Limb (tissue), 2 donors: ENCODE data around the gene ARHGAP10.
"Not testable (repeated sequence)": the region's sequence is repeated elsewhere in the genome, so short reads cannot be mapped to it uniquely, and the experiment has no call there.

Source experiments
- DNase-seq, 2 donors: peaks; one replicate each; pipeline ENCODE4 v3.0.0-alpha.2; 2016; ENCODE audit errors: extremely low spot score in 2 of 2

The ARHGAP10 gene

DNA sequence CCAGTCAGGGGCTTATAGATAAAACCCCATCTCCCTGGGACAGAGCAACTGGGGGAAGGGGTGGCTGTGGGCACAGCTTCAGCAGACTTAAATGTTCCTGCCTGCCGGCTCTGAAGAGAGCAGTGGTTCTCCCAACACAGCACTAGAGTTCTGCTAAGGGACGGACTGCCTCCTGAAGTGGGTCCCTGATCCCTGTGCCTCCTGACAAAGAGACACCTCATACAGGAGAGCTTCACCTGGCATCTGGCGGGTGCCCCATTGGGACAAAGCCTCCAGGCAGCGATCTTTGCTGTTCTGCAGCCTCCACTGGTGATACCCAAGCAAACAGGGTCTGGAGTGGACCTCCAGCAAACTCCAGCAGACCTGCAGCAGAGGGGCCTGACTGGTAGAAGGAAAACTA, 351.2 kb downstream of the ARHGAP10 start:
- not testable (repeated sequence) for DNase-seq

DNA sequence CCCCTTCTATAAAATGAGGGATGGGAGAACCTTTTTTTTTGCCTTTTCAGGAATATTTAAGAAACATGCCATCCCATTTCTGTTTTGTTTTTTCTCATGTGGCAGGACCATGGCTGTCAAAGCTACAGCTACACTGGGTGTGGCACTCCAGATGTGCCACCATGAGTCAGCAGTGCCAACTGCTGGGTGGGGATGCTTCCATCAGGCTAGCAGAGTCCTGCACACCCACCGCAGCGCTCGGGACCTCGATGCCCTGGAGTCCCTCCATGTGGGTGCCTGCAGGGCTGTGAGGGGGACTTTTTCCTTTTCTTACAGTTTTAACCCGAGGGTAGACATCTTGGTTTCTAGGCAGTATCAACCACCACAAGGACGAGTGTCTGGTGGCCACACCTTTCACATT, 357.7 kb downstream of the ARHGAP10 start:
- no peak for DNase-seq

DNA sequence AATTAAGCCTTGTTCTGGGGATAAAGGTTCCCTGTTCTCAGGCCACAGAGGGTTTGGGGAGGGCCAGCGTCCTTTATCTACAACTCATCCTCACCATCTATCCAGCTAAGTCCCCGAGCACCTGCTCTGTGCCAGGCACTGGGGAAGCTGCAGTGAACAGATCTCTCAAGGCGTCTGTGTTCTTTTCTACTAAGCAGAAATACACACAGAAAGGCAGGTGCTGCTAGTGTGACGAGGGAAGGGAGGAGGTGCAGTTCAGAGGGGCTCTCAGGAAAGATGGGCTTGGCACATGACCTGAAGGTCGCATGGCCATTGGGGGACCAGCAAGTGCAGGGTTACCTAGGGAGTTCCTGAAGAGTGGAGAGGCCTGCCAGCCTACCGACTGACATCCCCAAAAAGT, 358.1 kb downstream of the ARHGAP10 start:
- DNase-seq: no peak

DNA sequence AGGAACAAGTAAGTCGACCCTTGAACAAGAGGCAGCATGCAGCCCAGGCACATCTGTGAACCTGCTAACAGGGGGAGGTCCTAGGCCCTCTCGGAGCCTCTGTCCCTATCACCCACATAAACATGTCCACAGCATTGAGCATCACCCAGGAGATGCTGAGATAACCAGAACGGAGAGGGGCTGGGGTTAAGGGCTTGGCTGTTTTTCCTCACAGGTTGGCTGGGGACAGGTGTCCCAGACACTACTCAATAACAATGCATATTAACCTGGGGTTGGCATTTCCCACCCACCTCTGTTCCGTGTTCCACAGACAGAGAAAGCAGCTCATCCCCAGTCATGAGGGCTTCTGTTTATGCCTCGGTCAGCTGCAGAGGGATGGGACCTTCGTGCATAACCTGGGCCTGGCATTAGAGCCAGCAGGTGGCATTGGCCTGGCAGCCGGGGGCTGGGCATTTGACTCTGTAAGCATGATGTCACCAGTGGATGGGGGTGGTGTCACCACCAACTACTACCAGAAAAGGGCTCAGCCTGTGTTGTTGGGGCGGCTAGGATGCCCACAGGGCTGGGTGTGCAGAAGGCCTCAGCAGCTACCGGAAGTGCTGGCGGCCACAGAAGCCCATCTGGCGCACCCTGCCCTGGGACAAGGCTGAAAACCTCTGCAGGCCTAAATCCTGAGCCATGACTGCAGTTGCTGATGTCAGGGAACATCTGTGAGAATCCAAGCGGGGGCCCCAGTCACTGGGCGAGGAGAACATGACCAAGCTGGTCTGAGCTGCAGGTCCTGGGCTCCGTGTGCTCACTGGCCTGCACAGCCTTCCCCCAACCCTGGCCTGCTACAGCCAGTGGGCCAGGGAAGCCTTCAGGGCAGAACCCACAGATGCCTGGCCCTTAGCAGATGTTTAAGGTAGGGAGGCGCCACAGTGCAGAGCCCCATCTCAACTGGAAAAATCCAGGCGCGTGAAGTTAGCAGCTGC, 358.9 kb downstream of the ARHGAP10 start:
- DNase-seq: no peak

DNA sequence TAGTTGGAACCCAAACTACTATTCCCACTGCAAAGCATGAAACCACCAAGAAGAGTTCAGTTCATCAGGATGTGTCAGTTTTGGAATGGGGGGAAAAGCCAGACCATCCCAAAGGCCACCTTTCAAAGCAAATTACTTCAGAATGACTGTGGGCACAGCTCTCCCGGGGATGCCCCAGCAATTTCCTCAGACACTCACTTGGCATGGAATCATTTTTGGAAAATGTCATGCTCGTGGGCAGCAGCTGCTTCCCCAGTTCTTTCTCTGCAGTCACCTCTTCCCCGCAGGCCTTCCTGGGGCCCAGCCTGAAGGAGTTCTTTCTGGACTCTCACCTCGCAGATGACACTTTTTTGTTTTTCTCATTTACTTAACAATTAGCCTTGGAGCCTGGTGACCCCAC, 360.0 kb downstream of the ARHGAP10 start:
- DNase-seq: no peak

DNA sequence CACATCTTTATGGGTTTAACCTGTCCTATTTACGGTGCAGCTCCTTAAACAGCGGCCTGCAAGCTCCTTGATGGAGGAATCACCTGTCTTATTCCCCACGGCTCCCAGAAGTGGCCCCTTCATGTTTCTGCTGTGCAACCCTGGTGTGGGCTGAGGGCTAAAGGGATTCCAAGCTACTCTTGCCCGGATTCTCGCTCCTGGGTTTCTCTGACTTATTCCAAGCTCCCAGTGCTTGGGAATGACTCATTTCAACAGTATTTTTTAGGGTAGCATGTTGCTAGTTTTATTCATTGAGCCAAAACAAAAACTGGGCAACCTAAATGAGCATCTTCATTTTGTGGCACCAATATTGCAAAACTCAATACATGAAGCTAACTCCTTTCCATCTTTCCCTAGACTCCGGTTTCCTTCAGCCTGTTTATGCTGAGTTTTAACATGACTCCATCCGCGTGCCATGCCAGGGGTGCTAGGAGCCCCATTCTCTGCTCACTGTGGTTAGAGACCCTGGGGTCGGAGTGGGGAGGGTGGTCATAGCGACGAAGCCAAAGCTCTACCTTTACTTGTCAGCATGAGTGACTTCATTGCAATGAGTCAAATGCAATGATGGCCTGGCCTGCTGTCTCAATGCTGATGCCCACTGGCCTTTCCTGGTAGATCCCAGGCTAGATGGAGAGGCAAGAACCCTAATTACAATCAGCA, 360.6 kb downstream of the ARHGAP10 start:
- DNase-seq: no peak

DNA sequence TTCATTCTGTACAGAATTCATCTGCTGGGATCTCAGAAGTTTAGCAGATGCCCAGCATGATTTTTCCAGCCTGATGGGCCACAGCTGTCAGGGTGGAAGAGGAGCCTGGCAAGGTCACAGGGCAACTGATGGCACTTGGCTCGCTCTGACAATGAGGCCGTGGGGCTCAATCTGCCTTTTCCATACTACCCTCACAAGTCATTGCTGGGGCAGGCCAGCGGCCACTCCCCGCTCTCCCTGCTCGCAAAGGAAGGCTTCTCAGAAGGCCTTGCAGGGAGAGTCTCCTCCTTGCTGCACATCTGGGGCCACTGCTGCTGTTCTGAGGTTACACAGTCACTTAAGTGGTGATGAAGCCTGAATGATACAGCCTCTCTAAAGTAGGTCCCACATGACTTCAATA, 361.2 kb downstream of the ARHGAP10 start:
- no peak for DNase-seq

DNA sequence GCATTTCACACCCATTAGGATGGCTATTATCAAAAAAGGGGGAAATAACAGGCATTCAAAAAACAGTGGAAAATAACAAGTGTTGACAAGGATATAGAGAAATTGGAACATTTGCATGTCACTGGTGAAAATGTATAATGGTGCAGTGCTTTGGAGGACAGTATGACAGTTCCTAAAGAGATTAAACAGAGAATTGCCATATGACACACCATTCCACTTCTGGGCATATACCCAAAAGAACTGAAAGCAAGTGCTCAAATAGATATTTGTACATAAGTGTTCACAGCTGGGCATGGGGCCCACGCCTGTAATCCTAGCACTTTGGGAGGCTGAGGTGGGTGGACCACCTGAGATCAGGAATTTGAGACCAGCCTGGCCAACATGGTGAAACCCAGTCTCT, 362.3 kb downstream of the ARHGAP10 start:
- no peak for DNase-seq

DNA sequence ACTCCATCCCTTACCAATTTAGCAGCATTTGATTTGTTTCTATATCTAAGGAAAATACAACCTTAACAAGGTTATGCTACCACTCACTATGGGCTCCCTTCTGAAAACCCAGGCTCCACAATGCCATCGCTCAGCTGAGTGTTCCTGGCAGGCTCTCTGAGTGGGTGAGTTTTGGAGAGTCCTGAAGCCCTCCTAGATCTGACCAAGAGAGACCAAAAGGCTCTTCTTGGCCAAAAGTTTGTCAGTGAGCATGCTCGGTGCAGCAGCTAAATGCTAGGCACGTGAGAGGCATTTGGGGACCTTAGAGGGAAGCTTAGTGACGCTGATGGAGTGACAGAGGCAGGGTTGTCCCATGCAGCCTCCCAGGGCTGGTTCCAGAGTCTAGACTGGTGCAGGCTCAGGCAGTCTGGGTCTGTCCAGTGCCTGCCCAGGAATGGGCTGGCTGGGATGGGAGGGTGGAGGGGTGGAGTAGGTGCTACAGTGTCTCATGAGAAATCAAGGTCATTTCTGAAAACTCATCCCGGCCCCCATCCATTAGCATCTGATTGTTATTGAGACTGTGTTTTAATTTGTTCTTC, 363.5 kb downstream of the ARHGAP10 start:
- DNase-seq: no peak

DNA sequence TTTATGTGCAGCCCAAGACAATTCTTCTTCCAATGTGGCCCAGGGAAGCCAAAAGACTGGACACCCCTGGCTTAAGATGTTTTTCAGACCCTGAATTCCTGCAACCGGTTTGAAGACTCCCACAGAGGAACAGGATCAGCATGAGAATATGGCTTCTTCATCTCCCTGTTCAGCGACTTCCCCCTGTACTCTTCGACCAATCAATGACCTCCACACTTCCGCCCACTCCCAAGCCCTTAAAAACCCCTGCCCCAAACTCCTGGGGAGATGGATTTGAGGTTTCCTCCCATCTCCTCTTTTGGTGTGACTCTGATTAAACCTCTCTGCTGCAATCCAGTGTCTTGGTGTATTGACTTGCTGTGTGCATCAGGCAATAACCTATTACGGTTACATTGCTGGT, 365.9 kb downstream of the ARHGAP10 start:
- no peak for DNase-seq

DNA sequence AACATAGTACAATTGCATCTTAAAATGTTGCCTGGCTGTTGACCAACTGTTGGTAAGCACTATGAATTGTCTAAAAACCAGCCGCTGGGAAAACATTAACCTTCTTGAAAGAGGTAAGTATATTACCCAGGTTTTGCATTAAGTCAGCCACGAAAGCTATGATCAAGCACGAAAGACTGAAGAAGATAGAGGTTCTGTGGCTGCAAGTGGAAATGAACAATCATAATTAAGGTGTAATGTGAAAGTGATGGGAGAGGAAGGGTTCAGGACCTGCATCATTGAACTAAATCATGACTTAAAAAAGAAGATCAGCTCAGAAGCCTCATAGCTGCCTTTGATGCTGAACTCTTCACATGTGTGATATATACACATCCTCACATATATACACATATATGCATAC, 369.3 kb downstream of the ARHGAP10 start:
- DNase-seq: no peak

DNA sequence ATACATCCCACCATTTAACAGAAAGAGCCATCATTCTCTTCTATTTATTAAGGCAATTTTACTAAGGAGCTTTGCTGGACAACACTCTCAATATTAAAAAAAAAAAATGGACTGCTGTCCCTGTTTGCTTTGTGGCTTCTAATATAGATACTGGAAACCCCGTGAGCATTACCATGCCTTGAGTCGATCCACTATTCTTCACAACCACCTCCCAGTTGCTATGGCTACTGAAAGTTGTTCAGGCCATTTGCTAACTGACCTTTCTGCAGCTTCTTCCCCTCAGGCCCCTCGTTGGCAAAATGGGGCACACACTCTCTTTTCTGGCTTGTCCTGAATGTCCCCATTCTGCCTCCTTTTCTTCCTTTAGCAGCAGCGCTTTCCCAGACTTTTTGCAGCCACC, 369.9 kb downstream of the ARHGAP10 start:
- no peak for DNase-seq

DNA sequence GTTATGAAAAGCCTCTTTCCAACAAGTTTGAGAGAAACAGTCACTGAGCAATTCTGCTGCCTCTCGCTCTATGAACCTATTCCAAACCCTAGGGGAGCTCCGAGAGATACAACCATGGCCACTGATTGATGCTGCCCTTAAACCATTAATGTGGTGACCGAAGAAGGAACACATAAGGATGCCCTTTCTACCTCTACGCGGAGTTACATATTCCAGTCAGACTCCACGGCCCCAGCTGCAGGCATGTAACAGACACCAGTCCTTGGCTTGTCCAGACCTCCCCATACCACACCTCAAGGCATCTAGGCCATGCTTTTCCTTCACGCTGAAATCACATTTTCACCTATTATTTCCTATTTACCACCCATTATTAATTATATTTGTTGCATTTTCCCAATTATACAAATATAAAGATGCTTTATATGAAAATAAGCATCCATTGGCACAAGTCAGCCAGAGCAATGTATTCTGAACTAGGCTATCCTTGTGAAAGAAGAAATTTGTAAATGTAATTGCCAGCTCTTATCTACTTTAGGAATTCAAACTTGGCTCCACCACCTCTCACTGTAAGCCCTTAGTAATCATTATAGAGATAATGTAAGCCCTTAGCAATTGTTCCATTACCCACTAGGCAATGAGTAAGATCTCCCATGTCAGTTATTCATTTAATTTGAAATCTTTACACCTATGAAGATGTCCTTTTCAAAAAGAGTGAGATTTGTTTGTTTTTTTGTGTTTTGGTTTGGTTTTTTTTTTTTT, 371.9 kb downstream of the ARHGAP10 start:
- no peak for DNase-seq

DNA sequence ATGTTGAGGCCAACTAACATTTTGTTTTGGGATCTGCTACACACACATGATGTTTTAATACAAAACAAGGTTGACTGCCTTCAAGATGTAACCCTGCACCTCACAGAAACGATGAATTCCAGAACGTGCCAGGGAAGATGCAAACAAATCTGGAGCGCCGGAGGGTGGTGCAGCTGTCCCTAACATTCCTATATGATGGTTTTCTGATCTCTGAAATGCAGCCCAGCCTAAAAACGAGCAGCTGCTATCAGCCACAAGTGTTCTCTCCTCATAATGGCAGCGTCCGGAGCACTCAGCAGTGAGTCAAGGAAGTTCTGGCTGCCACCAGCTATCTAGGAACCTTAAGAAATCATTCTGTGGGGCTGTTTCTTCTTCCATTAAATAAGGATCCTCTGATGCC, 376.9 kb downstream of the ARHGAP10 start:
- DNase-seq: peak in 1 of 2 donors; percentile 26

DNA sequence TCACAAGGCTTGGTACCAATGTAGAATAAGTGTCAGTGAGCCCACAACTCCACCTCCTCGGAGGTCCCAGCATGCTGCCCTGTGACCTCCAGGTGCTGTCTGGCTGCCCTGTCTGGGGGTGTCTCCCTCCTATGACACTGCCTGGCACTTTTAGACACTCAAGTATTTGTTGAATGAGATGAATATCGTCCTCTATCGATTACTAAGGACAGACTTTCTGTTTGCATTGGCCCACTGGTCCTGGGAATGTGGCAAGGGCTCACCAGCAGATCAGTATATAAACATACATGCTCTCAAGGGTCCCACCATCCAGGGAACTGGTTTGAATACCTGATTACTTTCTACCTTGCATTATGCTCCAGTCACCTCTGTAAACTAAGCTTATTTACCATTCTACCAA, 377.3 kb downstream of the ARHGAP10 start:
- DNase-seq: no peak

DNA sequence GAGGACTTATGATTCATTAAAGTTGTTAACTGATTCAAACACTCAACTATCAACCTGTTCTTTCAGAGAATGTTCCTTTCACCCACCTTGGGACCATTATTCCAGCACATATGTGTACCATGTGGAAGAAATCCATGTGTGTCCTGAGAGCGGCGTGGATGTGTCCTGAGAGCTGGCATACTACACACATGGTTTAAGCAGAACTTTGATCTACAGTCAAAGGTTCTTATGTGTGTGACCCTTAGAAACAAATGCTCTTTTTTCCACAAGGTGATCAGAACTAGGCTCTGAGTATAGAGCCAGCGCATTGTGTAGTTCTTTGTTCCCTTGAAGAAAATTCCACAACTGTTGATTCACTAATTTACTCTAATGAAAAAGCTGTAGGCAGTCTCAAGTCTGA, 378.3 kb downstream of the ARHGAP10 start:
- no peak for DNase-seq

DNA sequence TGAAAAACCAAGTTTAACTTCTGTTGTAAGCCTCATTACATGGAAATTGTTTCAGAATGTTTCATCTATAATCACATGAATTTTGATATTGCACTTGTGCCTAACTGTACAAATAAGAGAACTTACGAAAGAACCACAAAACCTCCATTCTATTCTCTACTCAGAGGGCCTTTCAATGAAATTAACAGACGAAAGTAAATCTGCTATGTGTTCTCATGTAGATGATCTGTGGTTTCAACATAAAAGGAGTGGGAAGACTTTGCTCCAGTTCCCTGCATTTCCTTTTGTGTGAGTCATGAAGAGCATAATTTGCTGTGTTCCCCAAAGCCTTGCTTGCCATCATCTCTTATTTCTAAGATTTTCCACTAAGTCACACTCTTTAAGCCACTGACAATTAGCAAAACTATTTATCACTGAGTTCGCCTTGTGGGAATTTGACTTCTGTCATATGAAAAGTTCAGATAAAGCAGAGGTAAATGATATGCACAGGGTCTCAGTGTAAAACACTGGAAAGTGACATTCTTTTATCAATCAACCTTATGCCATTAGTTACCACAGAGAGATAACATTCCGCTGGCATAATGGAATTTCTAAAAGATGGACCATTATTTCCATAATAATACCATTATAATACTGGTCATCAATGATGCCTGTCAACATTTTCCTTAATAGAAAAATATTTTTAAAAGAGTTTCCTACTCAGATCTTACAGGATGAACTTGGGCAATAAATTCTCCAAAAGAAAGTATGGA, 380.5 kb downstream of the ARHGAP10 start:
- DNase-seq: no peak

DNA sequence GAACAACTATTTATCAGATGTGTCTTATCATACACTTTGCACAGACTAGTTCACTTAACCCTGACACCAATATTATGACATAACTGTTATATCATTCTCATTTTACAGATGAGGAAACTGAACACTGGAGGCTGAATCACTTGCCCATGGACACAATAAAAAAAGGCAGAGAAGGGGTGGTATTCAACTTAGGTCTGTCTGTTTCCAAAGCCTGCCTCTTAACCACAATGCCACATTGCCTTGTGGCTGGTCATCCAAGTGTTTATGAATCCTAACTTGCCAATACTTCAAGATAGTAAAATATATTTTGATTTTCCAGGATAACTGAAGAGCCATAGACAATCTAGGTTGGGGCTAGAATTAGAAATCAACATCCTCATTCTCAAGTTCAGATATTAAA, 382.5 kb downstream of the ARHGAP10 start:
- DNase-seq: no peak

DNA sequence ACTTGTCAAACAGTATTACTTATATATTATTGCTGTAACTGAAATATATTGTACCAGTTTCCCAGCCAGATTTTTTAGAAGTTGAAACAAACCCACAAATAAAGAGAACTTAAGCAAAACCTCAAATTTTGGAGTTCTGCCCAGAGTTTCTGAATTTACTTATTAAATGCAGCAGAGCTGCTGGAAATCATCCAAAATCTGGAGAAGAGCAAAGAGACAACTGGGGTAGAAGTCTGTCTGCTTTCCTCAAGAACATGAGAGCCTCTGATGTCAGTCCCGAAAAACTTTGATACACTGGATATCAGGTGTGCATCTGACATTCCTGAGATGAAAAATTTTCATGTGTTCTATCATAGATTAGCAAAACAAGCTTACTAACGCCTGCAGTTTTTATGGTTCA, 384.4 kb downstream of the ARHGAP10 start:
- peak in 1 of 2 donors; percentile 94 for DNase-seq

DNA sequence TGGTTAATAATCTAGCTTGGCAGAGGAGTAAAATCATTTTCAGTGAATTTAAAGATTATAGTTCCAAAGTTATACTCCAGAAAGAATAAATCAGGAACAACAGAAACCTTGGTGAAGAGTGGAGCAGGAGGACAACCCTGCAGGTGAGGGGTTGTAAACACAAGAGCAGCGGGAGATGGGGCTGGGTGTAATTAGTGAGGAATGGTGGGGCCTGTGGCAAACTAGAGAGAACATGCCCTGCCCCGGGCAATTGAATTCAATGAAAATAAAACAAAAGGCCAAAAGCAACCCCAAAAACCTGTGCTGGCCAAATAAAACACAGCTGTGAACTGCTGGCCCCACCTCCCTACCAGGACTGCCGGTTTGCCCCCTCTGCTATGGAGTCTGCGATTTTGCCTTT, 385.1 kb downstream of the ARHGAP10 start:
- DNase-seq: no peak

DNA sequence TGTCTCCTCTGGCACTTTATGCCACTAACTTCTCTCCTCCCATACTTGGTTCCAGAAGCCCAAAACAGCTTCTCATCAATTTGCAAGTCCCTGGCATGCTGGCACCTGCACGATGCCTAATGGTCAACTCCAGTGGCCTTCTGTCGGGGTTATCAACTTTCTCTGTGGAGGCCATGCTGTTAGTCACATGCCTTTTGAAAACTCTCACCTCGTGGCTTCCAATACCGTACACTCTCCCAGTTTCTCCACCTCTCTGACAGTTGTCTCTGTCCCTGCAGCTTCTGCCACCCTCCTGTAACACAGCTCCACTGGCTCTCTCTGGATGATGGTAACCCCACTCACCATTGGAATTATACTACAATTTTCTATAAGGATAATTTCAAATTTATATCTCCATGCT, 386.3 kb downstream of the ARHGAP10 start:
- DNase-seq: no peak
